H9 (cell line): ENCODE results near the gene CERK. TPM values are rescaled to one million over a fixed set of nuclear protein-coding genes. Genes with fewer than 3 reads are reported as not detected.

Source experiments
- DNase-seq: peaks from one replicate; pipeline ENCODE4 v3.0.0-alpha.2; 2017
- H2AFZ ChIP-seq: one replicate; pipeline ENCODE4 v1.6.1; 2013; ENCODE audit warnings: mild to moderate bottlenecking, low read length, control low read depth, moderate library complexity
- H2AK5ac ChIP-seq: 2 replicates; pipeline ENCODE4 v1.6.1; 2013; ENCODE audit warnings: low read length, control low read depth, mixed read lengths; ENCODE audit not compliant: insufficient read length
- H2BK120ac ChIP-seq: one replicate; pipeline ENCODE4 v1.6.1; 2013; ENCODE audit warnings: low read depth, mild to moderate bottlenecking, low read length, control low read depth, inconsistent platforms; ENCODE audit not compliant: poor library complexity, severe bottlenecking
- H2BK12ac ChIP-seq: 2 replicates; pipeline ENCODE4 v1.6.1; 2013; ENCODE audit warnings: low read length, control low read depth, mixed read lengths, low read depth; ENCODE audit not compliant: insufficient read length
- H2BK15ac ChIP-seq: 2 replicates; pipeline ENCODE4 v1.6.1; 2013; ENCODE audit warnings: low read depth, low read length, control low read depth
- H2BK20ac ChIP-seq: one replicate; pipeline ENCODE4 v1.6.1; 2013; ENCODE audit warnings: low read depth, mild to moderate bottlenecking, low read length, control low read depth, inconsistent platforms; ENCODE audit not compliant: poor library complexity, severe bottlenecking
- H2BK5ac ChIP-seq: 2 replicates; pipeline ENCODE4 v1.6.1; 2013; ENCODE audit warnings: low read length, control low read depth, mixed read lengths; ENCODE audit not compliant: insufficient read length
- H3K14ac ChIP-seq: 2 replicates; pipeline ENCODE4 v1.6.1; 2013; ENCODE audit warnings: low read length, control low read depth; ENCODE audit not compliant: insufficient read depth
- H3K18ac ChIP-seq: 2 replicates; pipeline ENCODE4 v1.6.1; 2013; ENCODE audit warnings: low read depth, mild to moderate bottlenecking, mixed read lengths, low read length, control low read depth; ENCODE audit not compliant: insufficient read length
- H3K23ac ChIP-seq: 2 replicates; pipeline ENCODE4 v1.6.1; 2013; ENCODE audit warnings: low read length, control low read depth, mixed read lengths, low read depth; ENCODE audit not compliant: insufficient read length
- H3K23me2 ChIP-seq: 2 replicates; pipeline ENCODE4 v1.6.1; 2013; ENCODE audit warnings: low read depth, mild to moderate bottlenecking, mixed read lengths, low read length, control low read depth; ENCODE audit not compliant: insufficient read length, poor library complexity, severe bottlenecking
- H3K27ac ChIP-seq: 2 replicates; pipeline ENCODE4 v1.5.1; 2013; ENCODE audit warnings: low read length, control low read depth, mixed read lengths, low read depth; ENCODE audit not compliant: insufficient read length
- H3K27me3 ChIP-seq: 2 replicates; pipeline ENCODE4 v1.6.1; 2013; ENCODE audit warnings: low read length, control low read depth, inconsistent platforms; ENCODE audit not compliant: insufficient read depth
- H3K4ac ChIP-seq: 2 replicates; pipeline ENCODE4 v1.6.1; 2013; ENCODE audit warnings: low read depth, mild to moderate bottlenecking, control low read depth, inconsistent platforms, low read length, moderate library complexity
- H3K4me1 ChIP-seq: 2 replicates; pipeline ENCODE4 v1.6.1; 2013; ENCODE audit warnings: low read length, control low read depth, inconsistent platforms; ENCODE audit not compliant: insufficient read depth
- H3K4me2 ChIP-seq: 2 replicates; pipeline ENCODE4 v1.6.1; 2013; ENCODE audit warnings: low read length, control low read depth, mixed read lengths; ENCODE audit not compliant: insufficient read length, insufficient read depth
- H3K56ac ChIP-seq: 2 replicates; pipeline ENCODE4 v1.6.1; 2013; ENCODE audit warnings: low read depth, mild to moderate bottlenecking, mixed read lengths, low read length, control low read depth; ENCODE audit not compliant: insufficient read length
- H3K79me1 ChIP-seq: 2 replicates; pipeline ENCODE4 v1.6.1; 2013; ENCODE audit warnings: low read depth, mild to moderate bottlenecking, moderate library complexity, low read length, control low read depth, inconsistent platforms; ENCODE audit not compliant: insufficient read depth, poor library complexity, severe bottlenecking
- H3K79me2 ChIP-seq: 2 replicates; pipeline ENCODE4 v1.6.1; 2013; ENCODE audit warnings: low read length, control low read depth, inconsistent platforms; ENCODE audit not compliant: insufficient read depth
- H3K9ac ChIP-seq: 2 replicates; pipeline ENCODE4 v1.6.1; 2013; ENCODE audit warnings: low read length, control low read depth, mixed read lengths; ENCODE audit not compliant: insufficient read length; ENCODE audit errors: extremely low read depth
- H3K9me3 ChIP-seq: one replicate; pipeline ENCODE4 v1.6.1; 2013; ENCODE audit warnings: low read depth, low read length, inconsistent platforms; ENCODE audit not compliant: control insufficient read depth
- H3T11ph ChIP-seq: one replicate; pipeline ENCODE4 v1.6.1; 2013; ENCODE audit warnings: mild to moderate bottlenecking, low read length, control low read depth, inconsistent platforms
- H4K20me1 ChIP-seq: one replicate; pipeline ENCODE4 v1.6.1; 2013; ENCODE audit not compliant: control insufficient read depth, insufficient read length, insufficient read depth
- H4K5ac ChIP-seq: 2 replicates; pipeline ENCODE4 v1.6.1; 2013; ENCODE audit warnings: low read depth, mild to moderate bottlenecking, mixed read lengths, low read length, control low read depth; ENCODE audit not compliant: insufficient read length
- H4K8ac ChIP-seq: replicated peaks from 2 replicates; pipeline ENCODE4 v1.6.1; 2013; ENCODE audit warnings: low read length, control low read depth, mixed read lengths, low read depth; ENCODE audit not compliant: insufficient read length
- H4K91ac ChIP-seq: 2 replicates; pipeline ENCODE4 v1.6.1; 2013; ENCODE audit warnings: low read depth, mild to moderate bottlenecking, moderate library complexity, mixed read lengths, low read length, control low read depth; ENCODE audit not compliant: insufficient read length
- H3K27ac Mint-ChIP-seq, 3 experiments: 2 replicates in 2 of 3; 3 replicates in 1 of 3; pipeline ENCODE4 v1.8.0; 2020 to 2021; ENCODE audit warnings: mixed read lengths in 3 of 3, mild to moderate bottlenecking in 1 of 3, moderate library complexity in 1 of 3
- H3K27me3 Mint-ChIP-seq: 2 replicates; pipeline ENCODE4 v1.8.0; 2021; ENCODE audit warnings: low read depth, mild to moderate bottlenecking, moderate library complexity, mixed read lengths
- H3K36me3 Mint-ChIP-seq, 3 experiments: 2 replicates in 2 of 3; 3 replicates in 1 of 3; pipeline ENCODE4 v1.8.0; 2020 to 2021; ENCODE audit warnings: low read depth in 3 of 3, mixed read lengths in 3 of 3; ENCODE audit not compliant: insufficient read depth in 1 of 3
- H3K4me1 Mint-ChIP-seq, 2 experiments: 2 replicates each; pipeline ENCODE4 v1.8.0; 2020; ENCODE audit warnings: mixed read lengths in 2 of 2
- H3K4me3 Mint-ChIP-seq, 2 experiments: 2 replicates in 1 of 2; 3 replicates in 1 of 2; pipeline ENCODE4 v1.8.0; 2020 to 2021; ENCODE audit warnings: mild to moderate bottlenecking in 2 of 2, mixed read lengths in 2 of 2, moderate library complexity in 1 of 2
- H3K9me3 Mint-ChIP-seq, 2 experiments: 2 replicates in 1 of 2; 3 replicates in 1 of 2; pipeline ENCODE4 v1.8.0; 2020; ENCODE audit warnings: mild to moderate bottlenecking in 2 of 2, mixed read lengths in 2 of 2, moderate library complexity in 1 of 2
- CTCF ChIP-seq: fragments of 200-600 bp; sonication (generic); conservative IDR thresholded peaks from 3 replicates; pipeline ENCODE4 v1.8.0; 2021; ENCODE audit warnings: antibody characterized with exemption, mild to moderate bottlenecking
- WGBS: extraction: QIAGEN DNeasy Blood & Tissue Kit; methylation state at CpG from one replicate; pipeline ENCODE4 v1.1.7; 2013; ENCODE audit warnings: missing lambda C conversion rate, low lambda C conversion rate, mixed read lengths; ENCODE audit not compliant: insufficient read length; ENCODE audit errors: extremely low coverage; 5-methylcytosine and 5-hydroxymethylcytosine counted together
- total RNA-seq: library from RNA; stranded (reverse); gene quantifications from 2 replicates; pipeline ENCODE4 v1.2.1, GENCODE V29; 2021

The CERK gene
- total RNA-seq, 1 experiment from 2014 or later, result 47.1 TPM

GRCh38 chr22:46652081-46652846 lies 85.8 kb downstream of the CERK start:
- Histone ChIP-seq H3K9ac (no peak overlapping the region), H3K4me1 (no peaks in the 10 kb centered on the region)

More at GRCh38 chr22:46652081-46652846, 85.8 kb downstream of the CERK start:
- Histone ChIP-seq H3K27me3 (no peaks in the 10 kb centered on the region), H2BK120ac (no peak overlapping the region), H3K4ac (no peak overlapping the region), H3K79me1 (no peaks in the 10 kb centered on the region), H3K14ac (no peak overlapping the region; the same call in 1 of the 2 replicates), H3K23me2 (no peaks in the 10 kb centered on the region), H2BK20ac (no peak overlapping the region), H3K4me2 (no peak overlapping the region), H4K20me1 (no peaks in the 10 kb centered on the region), H3K18ac (no peak overlapping the region), H3T11ph (no peak overlapping the region), H3K23ac (no peak overlapping the region), H2BK12ac (no peak overlapping the region), H2BK5ac (no peak overlapping the region), H4K8ac (no peak overlapping the region), H3K27ac (no peak overlapping the region), H3K56ac (no peak overlapping the region), H3K79me2 (no peaks in the 10 kb centered on the region), H2BK15ac (no peak overlapping the region), H4K91ac (no peak overlapping the region), H2AFZ (no peak overlapping the region), H4K5ac (no peak overlapping the region), H3K9me3 (no peaks in the 10 kb centered on the region), H2AK5ac (no peak overlapping the region)
- Mint-ChIP-seq H3K9me3 (no peaks in the 10 kb centered on the region), H3K27ac (peak overlapping the region in 1 of 3 experiments; percentile 67; a peak in 4 of 7 replicates), H3K4me3 (no peak overlapping the region; a peak in 1 of 5 replicates), H3K4me1 (peaks cover 7 to 12% of the 10 kb centered on the region in 2 experiments), H3K27me3 (no peaks in the 10 kb centered on the region), H3K36me3 (no peaks in the 10 kb centered on the region; a peak in 1 of 7 replicates)
- TF ChIP-seq CTCF, result no peak
- WGBS, result no CpG with 5 or more reads among the region's 22 CpGs
- no peak for DNase-seq
